Testis (tissue), 2 donors: Measurements from ENCODE around the gene ASCC2.

Experiments used
- POLR2A ChIP-seq: fragments of 450-650 bp; IDR thresholded peaks from one replicate; pipeline ENCODE4 v1.6.1; 2017; ENCODE audit warnings: antibody characterized with exemption, mild to moderate bottlenecking, moderate library complexity
- TF ChIP-seq, protein P1 (sequence below), 3 experiments: fragments of 450-650 bp in 2 of 3; fragments of 200-600 bp in 1 of 3; sonication (generic) in 1 of 3; IDR thresholded peaks; one replicate each; pipeline ENCODE4 v1.5.1; 2016 to 2019; ENCODE audit warnings: antibody characterized with exemption in 3 of 3, mild to moderate bottlenecking in 2 of 3, moderate library complexity in 1 of 3

- TF ChIP-seq, protein P1, sequence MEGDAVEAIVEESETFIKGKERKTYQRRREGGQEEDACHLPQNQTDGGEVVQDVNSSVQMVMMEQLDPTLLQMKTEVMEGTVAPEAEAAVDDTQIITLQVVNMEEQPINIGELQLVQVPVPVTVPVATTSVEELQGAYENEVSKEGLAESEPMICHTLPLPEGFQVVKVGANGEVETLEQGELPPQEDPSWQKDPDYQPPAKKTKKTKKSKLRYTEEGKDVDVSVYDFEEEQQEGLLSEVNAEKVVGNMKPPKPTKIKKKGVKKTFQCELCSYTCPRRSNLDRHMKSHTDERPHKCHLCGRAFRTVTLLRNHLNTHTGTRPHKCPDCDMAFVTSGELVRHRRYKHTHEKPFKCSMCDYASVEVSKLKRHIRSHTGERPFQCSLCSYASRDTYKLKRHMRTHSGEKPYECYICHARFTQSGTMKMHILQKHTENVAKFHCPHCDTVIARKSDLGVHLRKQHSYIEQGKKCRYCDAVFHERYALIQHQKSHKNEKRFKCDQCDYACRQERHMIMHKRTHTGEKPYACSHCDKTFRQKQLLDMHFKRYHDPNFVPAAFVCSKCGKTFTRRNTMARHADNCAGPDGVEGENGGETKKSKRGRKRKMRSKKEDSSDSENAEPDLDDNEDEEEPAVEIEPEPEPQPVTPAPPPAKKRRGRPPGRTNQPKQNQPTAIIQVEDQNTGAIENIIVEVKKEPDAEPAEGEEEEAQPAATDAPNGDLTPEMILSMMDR (IDR thresholded peaks at IDR 0.05): no peak
- TF ChIP-seq POLR2A: no peak
Observed at GRCh38 chr22:29885610-29886009, 47.5 kb upstream of the ASCC2 start.
